SIG-M5 (cell line): ENCODE results near the gene FAM168A.
A peak's percentile ranks its signal among the peaks of the same experiment; 100 is the strongest.

Experiments used
- DNase-seq: peaks from one replicate; lab custom pipeline; 2025; lab: John Stamatoyannopoulos, UW

Gene FAM168A

GRCh38 chr11:73556966-73557365, 40.9 kb downstream of the FAM168A start:
- DNase-seq = no peak

DNA sequence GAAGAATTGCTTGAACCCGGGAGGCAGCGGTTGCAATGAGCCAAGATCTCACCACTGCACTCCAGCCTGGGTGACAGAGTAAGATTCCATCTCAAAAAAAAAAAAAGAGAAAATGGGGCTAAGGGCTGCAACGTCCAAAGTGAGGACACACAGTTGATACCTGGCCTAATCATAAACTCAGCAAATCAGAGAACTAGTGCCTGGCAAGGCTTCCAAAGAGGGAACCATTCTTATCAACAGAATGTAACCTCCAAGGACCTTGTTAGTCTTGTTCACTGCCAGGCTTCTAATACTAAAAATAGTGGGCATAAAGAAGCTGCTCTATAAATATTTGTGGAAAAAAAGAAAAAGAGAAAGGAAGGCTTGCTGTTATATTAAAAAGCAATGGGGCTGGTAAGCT, 42.3 kb downstream of the FAM168A start:
- DNase-seq = no peak

GRCh38 chr11:73554671-73555320, 43.1 kb downstream of the FAM168A start:
- no peak for DNase-seq

- no peak for DNase-seq
Observed at GRCh38 chr11:73553266-73553665, 44.6 kb downstream of the FAM168A start.

DNA sequence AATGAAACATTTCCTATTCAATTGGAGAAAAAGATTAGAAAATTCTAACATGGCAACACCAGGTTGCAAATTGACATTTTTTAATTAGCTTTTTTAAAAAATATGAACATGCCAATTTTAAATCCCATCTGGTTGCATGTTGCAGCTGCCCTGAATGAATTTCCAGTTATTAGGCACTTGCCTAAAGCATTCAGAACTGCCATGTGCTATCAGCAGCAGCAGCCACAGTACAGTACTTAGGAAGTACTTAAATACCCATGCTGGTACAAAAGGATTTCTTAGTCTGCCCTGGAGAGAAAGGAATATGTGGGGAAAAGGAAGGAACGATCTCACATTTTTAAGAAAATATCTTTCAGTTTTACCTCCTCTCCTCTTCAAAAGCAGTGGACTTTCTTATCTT, 46.2 kb downstream of the FAM168A start:
- no peak for DNase-seq

DNA sequence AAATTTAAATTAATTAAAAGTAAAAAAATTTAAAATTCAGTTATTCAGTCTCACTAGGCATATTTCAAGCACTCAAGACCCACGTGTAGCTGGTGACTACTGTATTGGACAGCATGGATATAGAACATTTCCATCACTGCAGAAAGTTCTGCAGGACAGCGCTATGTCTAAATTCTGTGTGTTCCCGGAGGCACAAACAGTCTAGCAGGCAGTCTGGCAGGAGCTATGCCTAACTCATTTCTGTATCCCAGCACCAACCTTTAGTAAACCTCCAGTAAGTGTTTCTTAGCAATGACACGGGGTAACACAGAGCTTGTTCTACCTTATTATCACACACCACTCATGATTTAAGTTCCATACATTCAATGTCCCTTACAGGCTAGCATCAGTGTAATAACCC, 48.5 kb downstream of the FAM168A start:
- DNase-seq = no peak

GRCh38 chr11:73547706-73548595, 50.0 kb downstream of the FAM168A start:
- no peak for DNase-seq

- DNase-seq = peak; percentile 15
Observed at GRCh38 chr11:73542175-73542574, 55.7 kb downstream of the FAM168A start.

GRCh38 chr11:73539506-73540084, 58.3 kb downstream of the FAM168A start:
- no peak for DNase-seq

DNA sequence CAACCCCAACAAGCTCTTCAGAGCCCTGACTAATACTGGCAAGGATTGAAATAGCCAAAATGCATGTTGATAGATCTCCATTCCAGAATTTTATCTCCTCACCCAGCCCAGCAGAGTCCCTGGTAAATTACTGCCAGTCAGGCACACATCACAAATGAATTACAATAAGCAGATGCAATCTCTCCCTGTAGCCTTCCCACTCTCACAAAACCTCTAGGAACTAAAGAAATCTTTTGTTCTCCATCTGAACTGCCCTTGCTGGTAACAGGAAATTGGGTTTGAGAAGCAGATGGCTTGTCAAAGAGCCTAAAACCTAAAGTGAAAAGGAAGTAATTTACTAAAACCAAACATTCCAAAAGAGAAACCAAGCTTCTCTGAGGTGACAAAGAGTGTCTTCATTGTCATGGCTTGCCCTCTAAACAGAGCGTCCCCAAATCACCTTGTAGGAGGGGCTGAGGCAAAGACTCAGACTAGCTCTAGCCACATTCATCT, 59.5 kb downstream of the FAM168A start:
- DNase-seq = no peak

DNA sequence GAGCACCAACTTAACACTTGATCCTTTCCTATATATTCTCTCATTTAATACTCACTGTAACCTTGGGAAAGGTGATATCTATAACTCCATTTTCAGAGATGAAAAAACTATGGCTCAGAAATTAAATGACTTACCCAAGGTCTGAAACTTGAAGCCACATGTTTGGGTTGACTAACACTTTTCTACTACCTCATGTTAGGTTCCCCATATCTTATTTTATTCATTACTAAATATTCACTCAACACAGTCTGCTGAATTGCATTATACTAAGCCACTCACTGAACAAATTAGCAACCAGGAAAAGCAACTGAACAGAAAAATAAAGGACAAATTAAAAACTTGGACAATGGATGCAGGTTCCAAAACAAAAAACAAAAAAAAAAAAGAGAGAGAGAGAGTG, 59.9 kb downstream of the FAM168A start:
- no peak for DNase-seq

DNA sequence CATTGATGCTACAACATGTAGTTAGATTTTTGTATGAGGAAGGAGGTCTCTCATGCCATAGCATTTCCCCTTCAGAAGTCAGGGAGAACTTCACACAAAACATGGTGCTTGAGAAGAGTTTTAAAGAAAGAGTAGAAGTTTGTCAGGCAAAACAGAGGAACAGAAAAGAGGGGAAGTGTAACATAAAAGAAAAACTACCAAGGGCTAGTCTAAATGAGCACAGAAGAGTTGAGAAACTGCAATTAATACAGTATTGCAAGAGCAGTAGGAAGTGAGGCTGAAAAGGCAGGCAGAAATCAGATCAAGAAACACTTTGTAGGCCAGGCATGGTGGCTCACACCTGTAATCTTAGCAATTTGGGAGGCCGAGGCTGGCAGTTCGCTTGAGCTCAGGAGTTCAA, 61.0 kb downstream of the FAM168A start:
- DNase-seq = no peak

DNA sequence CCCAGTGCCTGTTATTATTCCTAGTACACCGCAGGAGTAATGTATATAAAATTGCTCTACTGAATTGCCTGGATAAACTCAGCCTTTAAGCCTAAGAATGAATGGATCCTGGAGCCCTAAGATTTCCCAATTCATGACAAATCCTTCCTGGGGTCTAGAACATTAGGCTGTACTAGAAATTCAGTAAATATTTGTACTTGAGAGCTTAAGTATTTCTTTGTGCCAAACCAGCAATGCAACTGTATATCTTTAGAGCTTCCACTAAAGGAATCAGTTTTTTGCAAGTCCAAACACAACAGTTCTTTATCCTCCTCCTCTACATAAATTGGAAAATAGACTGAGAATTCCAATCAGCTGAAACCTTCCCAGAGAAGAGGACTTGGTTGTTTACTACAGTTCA, 65.6 kb downstream of the FAM168A start:
- no peak for DNase-seq

DNA sequence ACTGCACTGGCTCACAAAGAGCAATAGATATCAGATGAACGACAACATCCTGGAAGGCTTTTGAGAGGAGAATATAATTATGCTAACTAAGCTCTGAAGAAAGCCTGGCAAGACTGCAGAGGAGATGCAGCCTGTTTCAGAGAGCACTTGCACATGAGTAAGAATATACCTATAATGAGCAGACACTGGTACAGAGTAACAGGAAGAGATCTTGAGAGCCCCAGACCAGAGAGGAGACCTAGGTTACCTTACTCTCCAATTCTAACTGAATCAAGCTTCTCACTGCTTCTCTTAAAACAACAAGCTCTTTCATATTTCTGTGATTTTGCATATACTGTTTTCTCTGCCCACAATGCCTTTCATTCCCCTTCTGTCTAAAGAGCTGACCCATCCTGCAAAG, 66.5 kb downstream of the FAM168A start:
- no peak for DNase-seq

- no peak for DNase-seq
Observed at GRCh38 chr11:73530109-73530508, 67.8 kb downstream of the FAM168A start.

GRCh38 chr11:73529204-73529530, 68.7 kb downstream of the FAM168A start:
- DNase-seq = no peak

GRCh38 chr11:73528483-73529203, 69.3 kb downstream of the FAM168A start:
- no peak for DNase-seq

DNA sequence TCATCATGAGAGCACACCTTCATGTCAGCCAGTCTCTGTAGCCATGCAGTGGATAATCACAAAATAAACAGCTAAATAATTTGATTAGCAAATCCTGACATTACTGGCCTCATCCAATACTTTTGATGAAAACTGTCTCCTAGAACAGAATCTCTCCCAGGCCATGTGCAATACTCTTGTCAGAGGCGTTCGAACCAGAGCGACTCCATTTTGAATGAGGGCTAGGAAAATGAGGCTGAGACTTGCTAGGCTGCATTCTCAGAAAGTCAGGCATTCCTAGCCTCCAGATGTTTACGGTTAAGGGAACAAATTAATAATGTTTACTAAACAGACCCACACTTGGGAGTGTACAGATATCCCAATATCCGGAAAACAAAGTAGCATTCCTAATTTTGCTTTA, 69.9 kb downstream of the FAM168A start:
- DNase-seq = no peak

DNA sequence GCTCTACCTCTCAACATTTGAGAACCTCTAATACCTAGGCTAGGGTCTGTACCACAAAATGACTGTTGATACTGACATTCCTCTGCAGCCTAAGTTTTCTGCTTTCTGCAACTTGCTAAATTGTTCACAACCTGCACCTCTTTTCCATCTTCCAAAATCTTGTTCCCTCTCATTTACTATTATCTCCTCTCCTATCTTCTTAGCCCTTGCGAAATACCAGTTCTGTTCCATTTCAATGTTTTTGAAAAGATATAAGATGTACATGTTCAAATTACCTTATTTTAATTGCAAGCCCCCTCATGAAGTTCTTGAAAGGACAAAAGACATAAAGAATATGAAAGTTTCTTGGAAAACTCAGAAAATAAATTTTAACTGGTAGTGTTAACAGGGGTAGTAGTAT, 72.3 kb downstream of the FAM168A start:
- DNase-seq = no peak

- DNase-seq = no peak
Observed at GRCh38 chr11:73524774-73525173, 73.1 kb downstream of the FAM168A start.

DNA sequence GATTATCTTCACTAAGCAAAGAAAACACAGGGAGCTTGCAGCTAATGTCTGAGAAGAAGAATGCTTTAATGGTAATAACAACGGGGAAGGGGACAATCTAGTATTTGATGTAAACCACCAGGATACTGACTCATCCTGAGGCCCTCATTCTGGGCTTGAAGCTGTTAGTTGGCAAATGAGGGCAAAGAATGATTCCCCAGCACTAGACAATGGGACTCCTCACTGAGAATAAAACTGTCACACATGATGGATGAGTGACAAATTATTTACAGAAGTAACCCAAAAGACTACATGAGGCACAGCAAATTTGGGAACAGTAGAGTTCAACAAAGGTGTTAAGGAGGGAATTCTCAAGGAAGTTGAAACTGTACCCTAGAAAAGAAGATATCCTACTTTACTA, 76.3 kb downstream of the FAM168A start:
- DNase-seq = no peak

- DNase-seq = no peak
Observed at GRCh38 chr11:73520353-73521061, 77.4 kb downstream of the FAM168A start.
